Measurements from ENCODE around the gene ACR.

GRCh38 chr22:50714150-50714549 is 23.9 kb upstream of the ACR start:
- TF ChIP-seq BHLHE40 (IDR thresholded peaks at IDR 0.05; ENCODE audit: low read depth, low read length): no peak
- no peak for TF ChIP-seq CTCF (conservative IDR thresholded peaks at IDR 0.05; ENCODE audit: low read depth, low read length)
- no peak for TF ChIP-seq POLR2A (IDR thresholded peaks at IDR 0.05; ENCODE audit: low read depth, low read length)
- no peak for TF ChIP-seq MXI1 (IDR thresholded peaks at IDR 0.05; ENCODE audit: borderline replicate concordance, low read depth, low read length)

Data from IMR-90 (cell line).